ENCODE measurements around the gene PTHLH.

PTHLH gene

DNA sequence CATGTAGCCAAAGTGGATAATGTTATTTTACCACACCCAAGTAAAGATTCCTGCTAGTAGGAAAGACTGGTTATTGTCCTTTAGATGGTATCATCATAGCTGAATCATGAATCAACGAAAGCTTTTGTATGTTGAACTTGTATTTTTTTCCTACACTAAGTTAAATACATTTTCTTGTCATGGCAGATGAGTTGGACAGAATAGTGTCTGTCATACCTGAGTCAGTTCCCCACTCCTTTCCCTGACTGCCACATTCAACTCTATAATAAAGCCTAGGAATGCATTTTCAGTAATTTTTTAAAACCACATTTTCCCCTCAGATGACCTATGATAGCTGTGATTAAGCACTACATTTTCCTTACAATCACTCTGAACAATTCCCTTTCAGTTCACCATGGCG lies 9.3 kb upstream of the PTHLH start:
- FAIRE-seq: no peak
- TF ChIP-seq PAX5 (IDR thresholded peaks at IDR 0.05; ENCODE audit: insufficient read depth, low read length, severe bottlenecking) (no peak), POLR2AphosphoS5 (IDR thresholded peaks at IDR 0.05; ENCODE audit: low read depth, low read length) (no peak), POU2F2 (IDR thresholded peaks at IDR 0.05; ENCODE audit: low read depth, low read length) (no peak), SPI1 (IDR thresholded peaks at IDR 0.05; ENCODE audit: low read depth, low read length) (no peak), POLR2A (IDR thresholded peaks at IDR 0.05; ENCODE audit: low read depth, low read length) (no peak), TAF1 (IDR thresholded peaks at IDR 0.05; ENCODE audit: low read depth, low read length) (no peak)

DNA sequence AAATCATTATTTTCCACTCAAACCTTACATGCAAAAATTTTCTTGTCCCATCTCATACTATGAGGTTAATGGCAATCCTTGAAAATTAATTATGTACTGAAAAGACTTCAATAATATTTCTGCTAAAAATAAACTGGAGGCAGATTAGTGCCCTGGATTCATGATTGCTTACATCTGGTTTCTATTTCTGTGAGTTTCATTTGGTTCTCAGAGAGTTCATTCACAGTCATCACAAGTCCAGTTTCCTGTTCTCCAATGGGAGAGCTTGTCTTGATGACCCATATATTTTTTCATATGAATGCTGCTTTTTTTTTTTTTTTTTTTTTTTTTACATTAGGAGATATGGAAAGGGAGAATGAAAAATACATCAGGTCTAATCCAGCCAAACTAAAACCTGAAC lies 6.6 kb upstream of the PTHLH start:
- TF ChIP-seq PAX5 (IDR thresholded peaks at IDR 0.05; ENCODE audit: insufficient read depth, low read length, severe bottlenecking): no peak
- TF ChIP-seq SPI1 (IDR thresholded peaks at IDR 0.05; ENCODE audit: low read depth, low read length): no peak
- no peak for TF ChIP-seq POU2F2 (IDR thresholded peaks at IDR 0.05; ENCODE audit: low read depth, low read length)
- no peak for TF ChIP-seq TAF1 (IDR thresholded peaks at IDR 0.05; ENCODE audit: low read depth, low read length)
- TF ChIP-seq POLR2A (IDR thresholded peaks at IDR 0.05; ENCODE audit: low read depth, low read length): no peak
- FAIRE-seq: no peak
- DNase-seq (ENCODE audit: insufficient read length, low spot score): no peak

More for the DNA sequence above, 9.3 kb upstream of the PTHLH start:
- no peak for DNase-seq (ENCODE audit: insufficient read length, low spot score)

DNA sequence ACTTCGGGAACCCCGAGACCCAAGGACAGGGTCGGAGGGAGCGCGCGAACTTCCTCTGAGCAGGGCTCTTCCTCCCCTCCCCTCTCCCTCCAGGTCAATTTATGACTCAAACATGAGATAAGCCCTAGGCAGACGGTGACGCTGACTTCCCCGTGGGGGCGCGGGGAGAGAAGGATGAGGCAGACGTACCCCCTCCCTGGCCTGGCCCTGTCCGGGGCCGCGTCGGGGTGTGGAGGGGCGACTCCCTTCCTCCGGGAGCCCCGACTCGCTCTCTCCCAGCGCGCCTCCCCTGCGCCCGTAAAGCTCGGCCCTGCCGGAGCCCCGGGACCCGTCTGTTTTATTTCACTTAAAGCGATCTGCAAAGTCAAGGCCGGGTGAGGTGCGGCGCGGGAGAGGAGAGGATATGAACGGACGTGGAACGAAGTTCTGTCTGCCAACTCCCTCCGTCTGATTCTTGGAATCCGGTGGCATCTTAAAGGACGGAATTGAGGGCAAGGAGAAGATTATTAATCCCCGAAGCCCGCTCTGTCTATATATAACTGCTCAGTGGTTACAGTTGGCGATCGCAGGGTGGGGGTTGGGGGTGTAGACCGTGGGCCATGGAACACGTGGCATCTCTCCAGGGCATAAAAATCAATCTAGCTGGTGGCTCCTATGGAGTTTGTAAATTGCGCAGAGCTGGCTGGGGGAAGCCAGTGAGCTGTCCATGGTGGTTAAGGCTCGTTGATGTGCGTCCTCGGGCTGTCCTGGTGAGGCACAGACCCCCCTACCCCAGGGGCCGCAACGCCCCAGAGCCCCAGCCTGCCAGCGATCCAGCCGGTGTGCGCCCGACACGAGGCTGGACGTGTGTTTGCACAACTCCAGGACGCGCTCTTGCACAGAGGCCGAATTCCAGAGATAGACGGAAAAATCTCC lies 2.9 kb upstream of the PTHLH start:
- TF ChIP-seq POLR2A (IDR thresholded peaks at IDR 0.05; ENCODE audit: low read depth, low read length) (no peak), SPI1 (IDR thresholded peaks at IDR 0.05; ENCODE audit: low read depth, low read length) (no peak), POU2F2 (IDR thresholded peaks at IDR 0.05; ENCODE audit: low read depth, low read length) (no peak), TAF1 (IDR thresholded peaks at IDR 0.05; ENCODE audit: low read depth, low read length) (no peak), PAX5 (IDR thresholded peaks at IDR 0.05; ENCODE audit: insufficient read depth, low read length, severe bottlenecking) (no peak), POLR2AphosphoS5 (IDR thresholded peaks at IDR 0.05; ENCODE audit: low read depth, low read length) (no peak)
- DNase-seq (ENCODE audit: insufficient read length, low spot score): no peak
- FAIRE-seq: no peak

DNA sequence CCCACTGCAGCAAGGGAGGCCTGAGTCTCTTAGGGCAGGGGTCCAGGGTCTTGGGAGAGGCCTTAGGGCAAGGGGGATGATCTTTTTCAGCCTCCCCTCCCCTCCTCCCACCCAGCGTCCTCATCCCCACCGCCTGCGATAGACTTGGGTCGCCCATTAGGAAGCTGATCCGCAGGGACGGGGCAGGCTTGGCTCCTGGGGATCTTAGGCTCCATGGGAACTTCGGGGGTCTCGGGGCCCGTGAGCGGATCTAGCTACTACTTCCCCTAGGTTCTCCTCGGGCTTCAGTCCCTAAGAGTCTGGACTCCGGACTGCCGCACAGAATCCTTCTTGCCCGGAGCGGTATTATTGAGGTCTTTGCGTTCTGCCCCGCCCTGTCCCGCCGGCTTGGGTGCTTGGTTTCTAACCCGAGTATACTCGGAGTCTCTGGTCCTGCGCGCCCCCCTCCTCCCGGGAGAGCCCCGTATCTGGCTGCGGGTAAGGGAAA lies 2.2 kb upstream of the PTHLH start:
- no peak for TF ChIP-seq POLR2A (IDR thresholded peaks at IDR 0.05; ENCODE audit: low read depth, low read length)
- TF ChIP-seq POU2F2 (IDR thresholded peaks at IDR 0.05; ENCODE audit: low read depth, low read length): no peak
- TF ChIP-seq SPI1 (IDR thresholded peaks at IDR 0.05; ENCODE audit: low read depth, low read length): no peak
- TF ChIP-seq POLR2AphosphoS5 (IDR thresholded peaks at IDR 0.05; ENCODE audit: low read depth, low read length): no peak
- no peak for TF ChIP-seq PAX5 (IDR thresholded peaks at IDR 0.05; ENCODE audit: insufficient read depth, low read length, severe bottlenecking)
- TF ChIP-seq TAF1 (IDR thresholded peaks at IDR 0.05; ENCODE audit: low read depth, low read length): no peak
- DNase-seq (ENCODE audit: insufficient read length, low spot score) (no peak), FAIRE-seq (no peak)

DNA sequence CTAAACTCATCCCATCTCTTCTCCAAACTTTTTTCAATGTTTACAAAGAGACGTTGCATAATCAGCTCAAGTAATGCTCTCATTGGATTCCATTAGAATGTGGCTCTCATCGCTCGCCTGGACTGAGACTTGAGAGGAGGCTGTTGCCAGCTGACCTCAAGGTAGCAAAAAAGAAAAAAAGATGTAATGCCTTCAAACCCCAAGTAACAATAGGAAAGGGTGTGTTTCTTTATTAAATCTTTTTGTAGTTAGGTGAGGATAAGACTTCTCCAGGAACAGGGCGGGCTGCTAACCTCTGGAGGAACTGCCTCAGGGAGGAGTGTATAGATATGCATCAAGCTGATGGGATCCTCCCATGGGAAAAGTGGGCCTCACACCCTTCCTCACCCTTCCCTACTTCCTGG lies 956 bp upstream of the PTHLH start:
- TF ChIP-seq PAX5 (IDR thresholded peaks at IDR 0.05; ENCODE audit: insufficient read depth, low read length, severe bottlenecking) (no peak), POLR2AphosphoS5 (IDR thresholded peaks at IDR 0.05; ENCODE audit: low read depth, low read length) (no peak), TAF1 (IDR thresholded peaks at IDR 0.05; ENCODE audit: low read depth, low read length) (no peak)
- FAIRE-seq: no peak
- no peak for DNase-seq (ENCODE audit: insufficient read length, low spot score)

DNA sequence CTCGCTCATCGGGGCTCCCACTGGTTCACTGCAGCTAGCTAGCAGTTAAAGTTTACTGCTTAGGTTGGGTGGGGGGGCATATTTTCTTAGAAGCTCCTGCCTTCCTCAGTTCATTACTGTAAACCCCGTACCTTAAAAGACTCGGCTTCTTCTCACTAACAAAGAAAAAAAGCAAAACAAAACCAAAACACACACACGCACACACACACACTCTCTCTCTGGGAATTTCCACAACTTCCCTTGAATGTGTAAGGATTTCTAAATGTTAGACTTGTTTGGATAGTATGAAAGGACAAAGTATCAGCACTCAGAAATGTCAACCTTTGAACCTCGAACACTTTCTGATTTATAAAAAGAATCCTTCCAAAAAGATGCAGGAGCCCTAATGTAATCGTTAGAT lies 927 bp downstream of the PTHLH start:
- no peak for TF ChIP-seq SPI1 (IDR thresholded peaks at IDR 0.05; ENCODE audit: low read depth, low read length)
- TF ChIP-seq POLR2AphosphoS5 (IDR thresholded peaks at IDR 0.05; ENCODE audit: low read depth, low read length): no peak
- no peak for TF ChIP-seq POU2F2 (IDR thresholded peaks at IDR 0.05; ENCODE audit: low read depth, low read length)
- no peak for TF ChIP-seq PAX5 (IDR thresholded peaks at IDR 0.05; ENCODE audit: insufficient read depth, low read length, severe bottlenecking)
- TF ChIP-seq POLR2A (IDR thresholded peaks at IDR 0.05; ENCODE audit: low read depth, low read length): no peak
- TF ChIP-seq TAF1 (IDR thresholded peaks at IDR 0.05; ENCODE audit: low read depth, low read length): no peak
- FAIRE-seq: no peak
- no peak for DNase-seq (ENCODE audit: insufficient read length, low spot score)

DNA sequence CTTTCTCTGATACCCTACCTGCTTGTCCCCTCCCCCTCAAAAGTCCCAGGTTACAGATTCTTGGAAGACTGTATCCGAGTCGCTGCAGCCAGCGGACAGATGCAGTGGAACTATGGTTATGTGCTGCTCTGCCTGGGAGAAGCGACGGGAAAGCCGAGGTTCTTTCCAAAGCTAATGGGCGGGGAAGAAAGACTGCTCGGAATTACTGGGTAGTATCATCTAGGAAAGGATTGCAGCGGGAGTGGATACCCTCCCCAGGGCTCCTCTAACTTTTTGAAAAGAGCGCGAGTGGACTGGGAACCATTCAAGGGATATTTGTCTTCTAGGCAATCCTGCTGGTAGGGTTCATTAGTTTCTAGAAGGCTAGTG lies 1.4 kb downstream of the PTHLH start:
- TF ChIP-seq PAX5 (IDR thresholded peaks at IDR 0.05; ENCODE audit: insufficient read depth, low read length, severe bottlenecking) (no peak), SPI1 (IDR thresholded peaks at IDR 0.05; ENCODE audit: low read depth, low read length) (no peak), POLR2A (IDR thresholded peaks at IDR 0.05; ENCODE audit: low read depth, low read length) (no peak), TAF1 (IDR thresholded peaks at IDR 0.05; ENCODE audit: low read depth, low read length) (no peak), POU2F2 (IDR thresholded peaks at IDR 0.05; ENCODE audit: low read depth, low read length) (no peak), POLR2AphosphoS5 (IDR thresholded peaks at IDR 0.05; ENCODE audit: low read depth, low read length) (no peak)
- DNase-seq (ENCODE audit: insufficient read length, low spot score): no peak
- no peak for FAIRE-seq

DNA sequence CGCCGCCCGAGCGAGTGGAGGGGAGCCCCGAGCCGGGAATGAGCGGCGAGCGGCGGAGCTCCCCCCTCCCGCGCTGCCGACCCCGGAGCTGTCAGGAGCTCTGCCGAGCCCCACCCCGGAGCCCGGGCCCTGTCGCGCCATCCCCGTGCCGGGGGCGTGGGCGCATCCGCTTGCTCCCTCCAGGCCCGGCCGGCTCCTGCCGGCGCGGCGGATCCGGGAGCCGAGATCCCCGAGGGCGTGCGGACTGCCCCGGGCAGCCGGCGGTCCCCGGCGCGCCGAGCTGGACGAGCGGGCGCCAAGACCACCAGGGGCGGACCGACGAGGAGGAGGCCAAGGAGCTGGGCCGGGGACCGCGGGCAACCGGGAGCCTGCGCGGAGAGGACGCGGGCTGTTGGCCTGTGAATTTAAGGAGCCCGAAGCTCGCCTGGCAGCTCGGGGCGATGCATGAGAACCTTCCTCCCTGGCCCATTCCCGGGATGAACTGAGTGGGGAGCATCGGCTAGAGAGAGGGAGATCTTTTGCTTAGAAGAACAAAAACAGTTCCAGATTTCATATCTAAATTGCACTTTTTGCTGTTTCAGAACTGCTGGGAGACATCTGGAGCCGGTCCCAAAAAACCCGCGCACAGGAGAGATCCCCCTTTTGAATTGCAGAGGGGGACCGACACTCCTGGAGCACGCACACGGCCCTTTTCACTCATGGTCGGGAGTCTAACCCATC lies 2.0 kb downstream of the PTHLH start:
- TF ChIP-seq POLR2A (IDR thresholded peaks at IDR 0.05; ENCODE audit: low read depth, low read length) (no peak), POLR2AphosphoS5 (IDR thresholded peaks at IDR 0.05; ENCODE audit: low read depth, low read length) (no peak), PAX5 (IDR thresholded peaks at IDR 0.05; ENCODE audit: insufficient read depth, low read length, severe bottlenecking) (no peak)
- FAIRE-seq: no peak
- peak; percentile 34 for DNase-seq (ENCODE audit: insufficient read length, low spot score)

DNA sequence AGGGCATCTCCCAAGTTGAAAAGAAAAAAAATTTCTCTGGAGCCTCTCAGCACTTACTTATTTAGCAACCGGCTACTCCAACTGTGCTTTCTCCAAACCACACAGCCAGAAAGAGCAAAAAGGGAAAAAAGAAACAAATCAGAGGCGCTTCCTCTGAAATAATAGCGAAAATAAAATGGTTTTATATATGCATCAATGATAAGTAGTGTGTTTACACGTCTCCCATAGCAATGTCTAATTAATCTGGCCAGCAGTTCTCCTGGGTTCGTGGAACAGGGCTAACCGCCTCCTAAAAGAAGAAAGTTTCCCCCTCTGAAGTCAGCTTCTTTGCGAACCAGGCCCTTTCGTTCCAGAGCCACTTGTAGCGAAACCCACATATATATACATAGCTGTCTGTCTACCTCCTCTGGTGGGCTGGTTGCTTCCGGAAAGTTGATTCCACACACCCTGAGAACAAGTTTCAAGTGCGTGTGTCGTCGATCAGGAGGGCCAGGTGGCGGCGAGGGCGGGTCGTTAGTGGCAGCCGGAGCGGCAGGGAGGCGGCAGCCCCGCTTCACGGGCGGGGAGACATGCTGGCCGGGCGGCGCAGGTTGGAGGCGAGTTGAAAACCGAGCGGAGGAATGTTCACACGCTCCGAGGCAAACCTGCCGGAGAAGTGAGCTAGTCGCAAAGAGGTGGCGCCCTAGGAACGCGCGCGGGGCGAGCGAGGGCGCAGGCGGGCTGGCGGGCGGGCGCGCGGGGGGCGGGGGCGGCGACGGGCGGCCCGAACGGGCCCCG lies 2.7 kb downstream of the PTHLH start:
- FAIRE-seq (peak; percentile 89), DNase-seq (ENCODE audit: insufficient read length, low spot score) (peak; percentile 60)
- TF ChIP-seq POLR2A (IDR thresholded peaks at IDR 0.05; ENCODE audit: low read depth, low read length) (no peak), TAF1 (IDR thresholded peaks at IDR 0.05; ENCODE audit: low read depth, low read length) (no peak), POLR2AphosphoS5 (IDR thresholded peaks at IDR 0.05; ENCODE audit: low read depth, low read length) (no peak), SPI1 (IDR thresholded peaks at IDR 0.05; ENCODE audit: low read depth, low read length) (no peak), PAX5 (IDR thresholded peaks at IDR 0.05; ENCODE audit: insufficient read depth, low read length, severe bottlenecking) (no peak), POU2F2 (IDR thresholded peaks at IDR 0.05; ENCODE audit: low read depth, low read length) (no peak)
